SJSA1 (cell line): ENCODE data around the gene ISOC2. TPM values are rescaled to one million over a fixed set of nuclear protein-coding genes. Genes with fewer than 3 reads are reported as not detected.
"Not testable (repeated sequence)": the region's sequence is repeated elsewhere in the genome, so short reads cannot be mapped to it uniquely, and the experiment has no call there.

ENCODE experiments used
- DNase-seq, 2 experiments: peaks; one replicate each; pipeline ENCODE4 v3.0.0-alpha.2; 2015 to 2020; ENCODE audit warnings: low spot score in 2 of 2, low read depth in 1 of 2
- H3K27ac ChIP-seq: fragments of 250-450 bp; sonication (Bioruptor Pico); 2 replicates; pipeline ENCODE4 v1.5.1; 2020; ENCODE audit warnings: mild to moderate bottlenecking, moderate library complexity
- H3K27me3 ChIP-seq: fragments of 250-450 bp; sonication (Bioruptor Pico); replicated peaks from 2 replicates; pipeline ENCODE4 v1.5.1; 2020; ENCODE audit warnings: mild to moderate bottlenecking, moderate library complexity
- H3K36me3 ChIP-seq: fragments of 250-450 bp; sonication (Bioruptor Pico); 2 replicates; pipeline ENCODE4 v1.5.1; 2020; ENCODE audit warnings: mild to moderate bottlenecking
- H3K4me1 ChIP-seq: fragments of 250-450 bp; sonication (Bioruptor Pico); replicated peaks from 2 replicates; pipeline ENCODE4 v1.6.1; 2021; ENCODE audit warnings: mild to moderate bottlenecking
- H3K4me3 ChIP-seq: fragments of 250-450 bp; sonication (Bioruptor Pico); 2 replicates; pipeline ENCODE4 v1.5.1; 2020; ENCODE audit warnings: mild to moderate bottlenecking
- H3K9me3 ChIP-seq: fragments of 250-450 bp; sonication (Bioruptor Pico); replicated peaks from 2 replicates; pipeline ENCODE4 v1.5.1; 2020; ENCODE audit warnings: mild to moderate bottlenecking
- total RNA-seq: library from RNA; depleted of rRNA; stranded (reverse); fragments of >200 nt; shearing (Covaris generic); gene quantifications from 2 replicates; pipeline ENCODE4 v1.2.3, GENCODE V29; 2014

ISOC2 gene
- total RNA-seq, 1 experiment from 2014 or later, result 71.7 TPM

- H3K27ac ChIP-seq, result no peak overlapping the region
- H3K27me3 ChIP-seq, result peaks cover 25% of the 10 kb centered on the region
- DNase-seq, result no peak
- no peaks in the 10 kb centered on the region for H3K9me3 ChIP-seq
- H3K36me3 ChIP-seq, result no peaks in the 10 kb centered on the region
- no peak overlapping the region for H3K4me3 ChIP-seq
- H3K4me1 ChIP-seq, result no peaks in the 10 kb centered on the region
These were observed 38.0 kb downstream of the ISOC2 start for GRCh38 chr19:55423225-55424005.

GRCh38 chr19:55421281-55421680 lies 40.2 kb downstream of the ISOC2 start:
- not testable (repeated sequence) for H3K4me3 ChIP-seq, H3K9me3 ChIP-seq, H3K36me3 ChIP-seq, H3K4me1 ChIP-seq, DNase-seq, H3K27ac ChIP-seq
- peaks cover 25% of the 10 kb centered on the region for H3K27me3 ChIP-seq

- peaks cover 16% of the 10 kb centered on the region for H3K27me3 ChIP-seq
- no peak for DNase-seq
- no peak overlapping the region for H3K4me3 ChIP-seq
- no peaks in the 10 kb centered on the region for H3K9me3 ChIP-seq
- no peaks in the 10 kb centered on the region for H3K4me1 ChIP-seq
- no peak overlapping the region for H3K27ac ChIP-seq
- no peaks in the 10 kb centered on the region for H3K36me3 ChIP-seq
These were observed 41.7 kb downstream of the ISOC2 start for GRCh38 chr19:55419624-55420236.

- DNase-seq, result no peak
- H3K27ac ChIP-seq, result no peak overlapping the region
- no peaks in the 10 kb centered on the region for H3K4me1 ChIP-seq
- H3K4me3 ChIP-seq, result no peak overlapping the region
- H3K9me3 ChIP-seq, result no peaks in the 10 kb centered on the region
- H3K36me3 ChIP-seq, result no peaks in the 10 kb centered on the region
- peaks cover 13% of the 10 kb centered on the region for H3K27me3 ChIP-seq
These were observed 42.3 kb downstream of the ISOC2 start for GRCh38 chr19:55419103-55419502.

- no peak overlapping the region for H3K27ac ChIP-seq
- no peaks in the 10 kb centered on the region for H3K4me1 ChIP-seq
- peak; percentile 67 to 68 for DNase-seq
- no peak overlapping the region for H3K4me3 ChIP-seq
- no peaks in the 10 kb centered on the region for H3K9me3 ChIP-seq
- peaks cover 7% of the 10 kb centered on the region for H3K27me3 ChIP-seq
- H3K36me3 ChIP-seq, result no peaks in the 10 kb centered on the region
These were observed 43.3 kb downstream of the ISOC2 start for GRCh38 chr19:55418185-55418584.

GRCh38 chr19:55410168-55410567 lies 51.3 kb downstream of the ISOC2 start:
- DNase-seq, result no peak
- Histone ChIP-seq H3K4me1 (peaks cover 20% of the 10 kb centered on the region), H3K4me3 (no peak overlapping the region), H3K9me3 (peaks cover 6% of the 10 kb centered on the region; the same call in 1 of the 2 replicates), H3K27me3 (no peaks in the 10 kb centered on the region), H3K36me3 (peaks cover 24% of the 10 kb centered on the region), H3K27ac (no peak overlapping the region)

- not testable (repeated sequence) for H3K27ac ChIP-seq, H3K4me3 ChIP-seq, DNase-seq, H3K9me3 ChIP-seq, H3K27me3 ChIP-seq
- H3K36me3 ChIP-seq, result peaks cover 34% of the 10 kb centered on the region
- H3K4me1 ChIP-seq, result peaks cover 30% of the 10 kb centered on the region
These were observed 52.3 kb downstream of the ISOC2 start for GRCh38 chr19:55409179-55409578.

GRCh38 chr19:55408533-55408872 lies 52.9 kb downstream of the ISOC2 start:
- Histone ChIP-seq H3K27me3 (no peaks in the 10 kb centered on the region), H3K36me3 (peaks cover 41% of the 10 kb centered on the region), H3K27ac (peak overlapping the region; percentile 100), H3K4me3 (peak overlapping the region; percentile 19), H3K4me1 (peaks cover 34% of the 10 kb centered on the region), H3K9me3 (peaks cover 6% of the 10 kb centered on the region; the same call in 1 of the 2 replicates)
- no peak for DNase-seq

- peak; percentile 98 to 99 for DNase-seq
- Histone ChIP-seq H3K4me3 (peak overlapping the region; percentile 96), H3K9me3 (peaks cover 6% of the 10 kb centered on the region; the same call in 1 of the 2 replicates), H3K4me1 (peaks cover 38% of the 10 kb centered on the region), H3K27me3 (no peaks in the 10 kb centered on the region), H3K36me3 (peaks cover 46% of the 10 kb centered on the region), H3K27ac (peak overlapping the region; percentile 100)
These were observed 53.5 kb downstream of the ISOC2 start for GRCh38 chr19:55407800-55408532.

GRCh38 chr19:55407550-55407799 lies 54.0 kb downstream of the ISOC2 start, which contains the start of gene UBE2S:
UBE2S (minus strand) TSS chr19:55407788; CDS start chr19:55407589, 199 bp downstream.
- peak within 1 kb of the TSS; percentile 96 for H3K4me3 ChIP-seq
- H3K27me3 ChIP-seq, result not testable (repeated sequence)

GRCh38 chr19:55406826-55407549 lies 54.5 kb downstream of the ISOC2 start:
- peak overlapping the region; percentile 100 for H3K27ac ChIP-seq
- DNase-seq, result no peak
- no peaks in the 10 kb centered on the region for H3K27me3 ChIP-seq
- peak overlapping the region; percentile 96 for H3K4me3 ChIP-seq
- peaks cover 56% of the 10 kb centered on the region for H3K36me3 ChIP-seq
- H3K9me3 ChIP-seq, result peaks cover 6% of the 10 kb centered on the region; the same call in 1 of the 2 replicates
- peaks cover 45% of the 10 kb centered on the region for H3K4me1 ChIP-seq

More at GRCh38 chr19:55407550-55407799, 54.0 kb downstream of the ISOC2 start, which contains the start of gene UBE2S:
- H3K4me1 ChIP-seq, result peaks cover 41% of the 10 kb centered on the region
- H3K27ac ChIP-seq, result peak within 1 kb of the TSS; percentile 100
- H3K9me3 ChIP-seq, DNase-seq: not testable (repeated sequence)
- H3K36me3 ChIP-seq, result peaks cover 51% of the 10 kb centered on the region

GRCh38 chr19:55406091-55406825 lies 55.2 kb downstream of the ISOC2 start:
- H3K27me3 ChIP-seq, result no peaks in the 10 kb centered on the region
- H3K36me3 ChIP-seq, result peaks cover 63% of the 10 kb centered on the region
- no peak for DNase-seq

GRCh38 chr19:55405638-55406037 lies 55.8 kb downstream of the ISOC2 start:
- Histone ChIP-seq H3K27me3 (no peaks in the 10 kb centered on the region), H3K9me3 (peaks cover 6% of the 10 kb centered on the region; the same call in 1 of the 2 replicates), H3K27ac (no peak overlapping the region), H3K4me1 (peaks cover 45% of the 10 kb centered on the region), H3K36me3 (peaks cover 70% of the 10 kb centered on the region), H3K4me3 (peak overlapping the region; percentile 96)
- DNase-seq, result no peak

More at GRCh38 chr19:55406091-55406825, 55.2 kb downstream of the ISOC2 start:
- Histone ChIP-seq H3K27ac (no peak overlapping the region; the same call in 1 of the 2 replicates), H3K4me1 (peaks cover 45% of the 10 kb centered on the region), H3K4me3 (peak overlapping the region; percentile 96), H3K9me3 (peaks cover 6% of the 10 kb centered on the region; the same call in 1 of the 2 replicates)
